Pulmonary artery endothelial cell (primary cell): ENCODE measurements around the gene ETV5. TPM values are rescaled to one million over a fixed set of nuclear protein-coding genes. Genes with fewer than 3 reads are reported as not detected.
"Not testable (repeated sequence)": the region's sequence is repeated elsewhere in the genome, so short reads cannot be mapped to it uniquely, and the experiment has no call there.

Source experiments
- DNase-seq: peaks from one replicate; pipeline ENCODE4 v3.0.0-alpha.2; 2011; ENCODE audit warnings: low read depth, low spot score
- total RNA-seq: library from RNA; depleted of rRNA; stranded (reverse); fragments of >200 nt; gene quantifications from 2 replicates; pipeline ENCODE4 v1.2.3, GENCODE V29; 2014

The ETV5 gene
- total RNA-seq, 1 donor from 2014 or later = 37.2 TPM

- no peak for DNase-seq
These were observed 40.7 kb downstream of the ETV5 start for GRCh38 chr3:186068243-186068552.

DNA sequence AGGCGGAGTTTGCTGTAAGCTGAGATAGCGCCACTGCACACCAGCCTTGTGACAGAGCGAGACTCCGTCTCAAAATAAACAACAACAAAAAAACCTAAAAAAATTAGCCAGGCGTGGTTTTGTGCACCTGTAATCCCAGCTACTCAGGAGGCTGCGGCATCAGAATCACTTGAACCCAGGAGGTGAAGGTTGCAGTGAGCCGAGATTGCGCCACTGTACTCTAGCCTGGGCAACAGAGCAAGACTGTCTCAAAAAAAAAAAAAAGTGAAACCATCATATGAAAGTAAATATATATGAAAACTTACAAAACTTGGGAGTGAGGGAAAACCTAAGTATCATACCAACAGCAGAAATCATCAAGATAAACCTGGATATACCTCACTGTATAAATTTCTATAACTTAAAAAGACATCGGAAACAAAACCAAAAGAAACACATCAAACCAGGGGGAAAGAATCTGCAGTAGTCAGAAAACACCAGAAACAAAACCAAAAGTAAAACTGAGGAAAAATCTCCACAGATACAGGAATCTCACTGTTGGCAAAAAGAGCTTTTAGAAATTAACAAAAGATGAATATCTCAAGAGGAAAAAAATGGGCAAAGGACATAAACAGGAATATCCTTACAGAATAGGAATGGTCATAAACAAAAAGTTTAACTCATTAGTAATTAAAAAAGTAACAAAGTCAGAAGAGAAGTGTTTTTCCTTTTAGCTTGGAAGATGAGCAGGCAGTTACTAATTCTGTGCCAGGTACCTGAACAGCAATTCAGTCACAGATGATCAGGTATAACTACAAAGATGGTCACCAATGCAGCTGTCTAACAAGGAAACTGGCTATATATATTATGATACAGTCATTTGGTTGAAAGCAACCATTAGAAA lies 41.3 kb downstream of the ETV5 start:
- no peak for DNase-seq

- DNase-seq = no peak
These were observed 48.7 kb downstream of the ETV5 start for GRCh38 chr3:186060222-186060621.

GRCh38 chr3:186059192-186059591 lies 49.7 kb downstream of the ETV5 start:
- no peak for DNase-seq

DNA sequence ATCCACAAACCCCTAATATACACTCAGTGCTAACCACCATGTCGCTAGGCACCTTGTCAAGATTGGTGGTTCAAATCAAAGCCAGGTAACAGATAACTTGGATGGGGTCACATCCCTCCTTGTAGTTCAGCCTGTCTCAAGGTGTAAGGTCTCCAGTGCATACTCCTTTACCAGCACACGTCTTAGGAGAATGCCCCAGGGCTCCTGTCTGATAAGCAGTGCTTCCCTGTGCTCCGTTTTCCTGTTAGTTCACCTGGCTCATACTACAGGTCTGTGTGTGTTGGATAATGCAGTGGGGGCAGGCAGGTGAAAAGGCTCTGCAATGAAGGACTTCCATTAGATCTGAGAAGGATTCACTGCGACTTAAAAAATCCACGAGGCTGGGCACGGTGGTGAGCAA lies 50.7 kb downstream of the ETV5 start:
- no peak for DNase-seq

DNA sequence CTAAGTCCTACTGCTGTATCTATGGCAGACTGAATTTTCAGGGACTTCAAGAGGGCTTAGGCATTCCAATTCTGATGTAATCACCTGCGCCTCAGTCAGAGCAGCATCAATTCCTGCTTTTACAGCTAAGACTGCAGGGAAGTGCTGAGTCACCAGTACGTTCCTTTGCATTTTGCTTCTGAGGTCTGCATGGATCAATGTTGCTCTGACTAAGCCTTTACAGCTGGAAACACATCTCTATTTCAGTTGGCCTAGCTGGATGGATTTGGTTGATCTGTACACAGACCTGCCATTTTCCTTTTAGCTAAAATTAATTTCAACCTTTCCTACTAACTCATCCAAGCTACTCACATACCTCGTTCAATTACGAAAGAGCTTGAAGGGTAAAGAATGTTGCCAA lies 51.3 kb downstream of the ETV5 start:
- no peak for DNase-seq

DNA sequence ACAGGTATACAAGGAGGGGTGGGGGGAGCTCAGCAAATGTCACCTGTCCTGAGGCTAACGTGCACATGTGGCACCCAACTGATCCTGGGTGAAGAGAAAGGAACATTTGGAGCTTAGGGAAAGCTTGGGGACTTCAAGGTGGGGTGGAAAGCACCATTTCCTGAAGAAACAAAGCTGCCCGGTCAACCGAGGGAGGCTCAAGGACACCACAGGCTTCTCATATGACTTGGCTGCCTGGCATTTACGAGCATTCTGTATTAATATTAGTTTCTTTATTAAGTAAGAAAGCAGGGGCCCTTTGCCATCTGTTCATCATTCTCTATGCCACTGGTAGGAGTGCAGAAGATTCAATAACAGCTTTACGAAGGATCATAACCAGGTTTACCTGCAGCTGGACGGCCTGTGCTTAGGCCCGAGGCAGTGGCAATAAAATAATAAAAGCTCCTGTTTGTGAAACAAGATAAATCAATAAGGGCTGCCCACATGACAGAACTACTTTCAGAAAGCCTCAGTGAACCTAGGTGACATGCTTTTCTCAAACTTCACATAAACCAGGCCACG lies 54.0 kb downstream of the ETV5 start:
- no peak for DNase-seq

DNA sequence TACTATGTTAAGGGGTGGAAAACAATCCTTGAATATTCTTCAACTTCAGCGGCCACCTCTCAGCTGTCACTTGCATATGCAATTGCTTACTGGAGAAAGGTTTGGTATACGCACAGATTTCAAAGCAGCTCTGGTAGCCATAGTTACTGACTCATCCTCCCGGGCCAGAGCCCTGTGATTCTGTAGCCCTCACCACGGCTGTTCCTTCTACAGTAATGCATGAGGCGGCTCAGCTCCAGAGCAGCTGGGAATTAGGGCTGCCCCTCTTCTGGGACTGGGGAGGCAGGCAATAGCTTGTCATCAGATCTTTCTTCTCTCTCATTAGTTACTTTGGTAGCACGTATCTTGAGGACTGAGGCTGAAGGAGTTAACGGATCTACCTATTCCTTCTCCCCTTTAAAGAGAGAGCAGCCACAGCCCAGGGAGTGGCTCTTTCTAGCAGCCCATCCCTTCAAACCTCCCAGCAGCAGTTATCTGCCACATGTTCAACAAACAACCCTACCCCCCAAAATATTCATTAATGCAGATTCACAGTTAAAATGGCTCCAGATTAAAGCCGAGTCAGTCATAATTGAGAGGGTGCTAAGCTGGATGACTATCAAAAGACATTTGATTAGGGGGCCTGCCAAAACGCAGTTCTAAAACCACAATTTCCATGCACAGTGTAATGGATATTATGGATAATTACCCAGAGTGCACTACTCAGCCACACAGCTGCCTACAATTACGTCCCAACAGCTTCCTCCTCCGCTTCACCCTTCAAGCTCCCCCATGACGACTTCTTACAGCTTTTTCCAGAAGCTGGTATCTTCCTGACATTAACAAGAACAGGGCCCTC lies 54.7 kb downstream of the ETV5 start:
- DNase-seq = no peak

DNA sequence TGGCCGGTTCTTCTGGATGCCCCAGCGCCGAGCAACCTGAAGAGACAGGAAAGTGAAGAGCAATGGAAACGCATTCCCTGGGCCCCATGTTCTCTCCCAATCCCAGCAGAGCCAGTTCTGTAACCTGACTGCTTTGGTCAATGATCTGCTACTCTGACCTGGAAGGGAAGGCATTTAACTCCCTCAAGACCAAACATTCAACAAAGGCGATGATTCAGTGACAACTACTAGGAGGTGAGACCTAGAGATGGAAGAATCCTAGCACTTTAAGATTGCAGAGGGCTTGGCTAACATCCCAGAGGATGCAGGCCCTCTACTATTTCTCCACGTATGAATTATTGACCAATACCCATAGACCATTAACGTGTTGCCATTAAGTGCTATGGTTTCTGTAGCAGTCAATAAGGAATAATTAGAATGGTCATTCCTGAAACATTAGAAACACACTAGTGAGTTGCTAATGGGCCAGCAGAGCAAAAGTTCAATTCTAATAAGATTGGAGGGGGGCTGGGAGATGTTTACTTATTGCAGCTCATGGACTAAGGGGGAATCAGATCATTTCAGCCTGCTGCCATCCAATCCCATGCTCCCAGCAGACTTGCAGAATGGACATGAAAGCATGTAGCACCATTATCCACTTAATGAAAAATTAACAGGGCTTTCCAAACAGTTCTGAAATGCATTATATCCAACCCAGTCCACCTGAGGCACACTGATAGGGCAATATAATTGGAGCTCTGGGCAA lies 56.6 kb downstream of the ETV5 start:
- no peak for DNase-seq

DNA sequence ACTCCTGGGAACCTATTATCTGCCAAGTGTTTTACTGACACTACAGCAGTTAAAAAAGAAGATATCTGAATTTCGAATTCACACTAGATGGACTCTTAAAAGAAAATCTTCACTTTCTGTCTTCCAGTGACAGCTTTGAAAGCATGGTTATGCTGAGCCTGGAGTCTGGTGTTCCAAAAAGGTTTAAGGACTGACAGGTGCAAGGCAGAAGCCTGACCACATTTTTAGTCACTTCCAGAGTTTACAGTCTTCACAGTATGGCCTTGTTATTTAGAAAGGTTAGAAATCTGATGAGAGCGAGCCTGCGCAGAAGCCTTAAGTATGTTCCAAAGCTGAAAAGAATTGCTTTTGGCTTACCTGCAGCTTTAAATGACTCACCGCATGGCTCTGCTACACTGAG lies 59.9 kb downstream of the ETV5 start:
- DNase-seq = no peak

DNA sequence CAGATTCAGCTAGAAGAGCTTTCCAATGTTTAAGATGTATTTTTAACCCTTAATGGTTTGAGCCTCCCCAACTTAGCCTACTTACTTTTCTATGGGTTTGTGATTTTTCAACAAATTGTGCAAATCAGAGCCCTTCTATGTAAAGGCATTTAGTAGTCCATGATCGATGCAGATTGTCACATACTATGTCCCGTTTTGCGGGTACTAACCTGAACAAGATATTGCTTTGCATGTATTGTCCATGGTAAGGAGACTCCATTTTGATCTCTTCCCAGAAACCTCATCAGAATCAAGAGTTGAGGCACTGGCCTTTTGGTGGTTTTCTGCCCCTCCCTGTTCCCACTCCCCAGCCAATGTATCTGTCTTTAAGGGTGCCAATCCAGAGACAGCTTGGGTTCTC lies 60.8 kb downstream of the ETV5 start:
- DNase-seq = no peak

DNA sequence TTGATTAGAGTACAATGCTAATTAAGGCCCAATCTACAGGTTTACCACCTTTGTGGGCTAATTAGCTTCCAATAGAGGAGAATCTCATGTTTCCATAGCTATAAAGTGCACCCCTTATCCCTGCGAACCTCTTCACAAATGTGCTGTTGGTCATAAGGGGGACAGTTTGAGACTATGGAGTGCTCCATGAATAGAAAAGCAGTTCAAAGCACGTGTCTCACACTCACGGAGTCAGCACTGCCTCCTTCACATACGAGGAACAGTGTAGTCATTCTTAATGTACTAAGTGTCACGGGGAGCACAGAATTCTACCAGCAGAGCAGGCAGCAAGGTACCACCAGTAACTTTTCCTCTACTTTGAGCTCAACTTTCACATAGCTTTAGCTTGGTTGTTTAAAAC lies 62.1 kb downstream of the ETV5 start:
- DNase-seq = no peak

DNA sequence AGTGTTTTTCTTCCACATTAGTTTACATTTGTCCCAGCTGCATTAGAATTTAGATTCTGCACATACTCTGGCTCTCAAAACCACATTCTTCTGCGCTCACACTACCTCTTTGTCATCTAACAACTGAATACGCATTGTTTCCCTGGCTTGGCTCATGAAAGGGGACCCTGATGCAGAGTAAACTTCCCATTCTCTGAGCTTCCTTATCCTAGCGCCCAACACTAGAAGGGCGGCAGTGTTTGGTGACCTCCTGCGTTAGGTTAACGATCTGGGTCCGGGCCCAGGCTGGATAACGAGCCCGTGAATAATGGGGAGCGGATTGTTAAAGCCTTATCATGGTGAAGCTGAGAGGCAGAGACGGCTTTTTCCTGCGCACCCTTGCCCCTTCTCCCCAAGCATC lies 63.9 kb downstream of the ETV5 start:
- DNase-seq = peak; percentile 52

GRCh38 chr3:186044427-186044826 lies 64.5 kb downstream of the ETV5 start:
- DNase-seq = no peak

- no peak for DNase-seq
These were observed 66.2 kb downstream of the ETV5 start for GRCh38 chr3:186042521-186043202.

DNA sequence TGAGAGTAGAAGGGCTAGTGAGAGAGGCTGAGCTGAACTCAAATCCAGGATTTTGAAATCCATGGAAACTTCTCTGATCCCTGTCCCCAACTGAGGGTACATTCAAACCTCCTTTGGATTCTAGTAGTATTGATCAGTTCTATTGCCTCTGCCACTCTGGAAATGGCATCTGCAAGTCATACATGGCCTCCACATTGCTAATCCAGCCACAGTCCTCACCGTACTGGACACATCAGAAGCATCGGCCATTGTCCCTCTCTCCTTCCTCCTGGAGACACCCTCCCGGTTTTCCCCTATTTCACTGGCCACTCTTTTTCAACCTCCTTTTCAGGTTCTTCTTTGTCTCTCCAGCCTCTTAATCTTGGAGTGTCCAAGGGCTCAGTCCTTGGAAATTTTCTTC lies 66.9 kb downstream of the ETV5 start:
- no peak for DNase-seq

DNA sequence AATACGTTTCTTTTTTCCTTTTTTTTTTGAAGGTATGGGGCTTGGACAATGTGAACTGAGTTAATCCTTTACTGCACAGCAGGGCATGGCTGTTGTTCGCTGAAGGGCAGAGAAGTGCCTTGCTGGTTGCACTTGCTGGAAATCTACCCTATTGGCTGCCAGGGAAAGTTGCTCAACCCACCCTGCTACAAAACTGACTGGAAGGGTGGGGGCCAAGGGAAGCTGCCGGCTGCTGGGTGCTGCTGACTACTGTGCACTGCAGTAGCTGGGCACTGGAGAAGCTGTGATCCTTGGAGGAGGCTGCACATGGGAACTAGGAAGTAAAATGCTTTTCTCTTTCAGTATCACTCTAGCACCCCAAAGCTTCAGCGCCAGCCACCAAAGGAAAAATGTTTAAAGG lies 70.5 kb downstream of the ETV5 start:
- no peak for DNase-seq

DNA sequence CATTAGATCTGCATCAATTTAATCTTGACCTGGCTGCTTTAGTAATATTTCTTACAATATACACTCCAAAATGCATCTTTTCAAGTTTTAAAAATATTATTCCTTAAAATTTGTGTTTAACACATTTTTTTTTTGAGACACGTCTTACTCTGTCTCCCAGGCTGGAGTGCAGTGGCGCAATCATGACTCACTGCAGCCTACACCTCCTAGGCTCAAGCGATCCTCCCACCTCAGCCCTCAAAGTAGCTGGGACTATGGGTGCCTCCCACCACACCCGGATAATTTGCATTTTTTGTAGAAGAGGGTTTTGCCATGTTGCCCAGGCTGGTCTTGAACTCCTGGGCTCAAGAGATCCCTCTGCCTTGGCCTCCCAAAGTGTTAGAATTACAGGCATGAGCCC lies 73.6 kb downstream of the ETV5 start:
- no peak for DNase-seq

GRCh38 chr3:186032321-186032720 lies 76.6 kb downstream of the ETV5 start:
- no peak for DNase-seq

DNA sequence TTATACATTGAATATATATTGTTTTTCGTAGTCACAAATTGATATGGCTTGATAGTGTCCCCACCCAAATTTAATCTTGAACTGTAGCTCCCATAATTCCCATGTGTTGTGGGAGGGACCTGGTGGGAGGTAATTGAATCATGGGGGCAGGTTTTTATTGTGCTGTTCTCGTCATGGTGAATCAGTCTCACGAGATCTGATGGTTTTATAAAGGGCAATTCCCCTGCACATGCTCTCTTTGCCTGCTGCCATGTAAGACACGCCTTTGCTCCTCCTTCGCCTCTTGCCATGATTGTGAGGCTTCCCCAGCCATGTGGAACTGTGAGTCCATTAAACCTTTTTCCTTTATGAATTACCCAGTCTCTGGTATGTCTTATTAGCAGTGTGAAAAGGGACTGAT lies 82.9 kb downstream of the ETV5 start:
- not testable (repeated sequence) for DNase-seq

- DNase-seq = no peak
These were observed 83.7 kb downstream of the ETV5 start for GRCh38 chr3:186025161-186025560.
